GM23338 (cell line): ENCODE measurements around the gene IL1RAPL2.

Source experiments
- CREB1 ChIP-seq: fragments of 250-450 bp; sonication (Bioruptor Pico); IDR thresholded peaks from 2 replicates; pipeline ENCODE4 v1.5.0; 2020; ENCODE audit warnings: low read depth, mild to moderate bottlenecking, moderate library complexity
- EZH2 ChIP-seq: fragments of 200-600 bp; sonication (generic); IDR thresholded peaks from one replicate; pipeline ENCODE4 v1.8.0; 2017; ENCODE audit warnings: antibody characterized with exemption, mild to moderate bottlenecking, low read depth; ENCODE audit not compliant: unreplicated experiment
- EZH2phosphoT487 ChIP-seq: fragments of 200-600 bp; sonication (generic); IDR thresholded peaks from one replicate; pipeline ENCODE4 v1.8.1; 2018; ENCODE audit warnings: antibody characterized with exemption; ENCODE audit not compliant: unreplicated experiment
- JUNB ChIP-seq: IDR thresholded peaks from one replicate; pipeline ENCODE4 v1.6.1; 2016; ENCODE audit warnings: antibody characterized with exemption; ENCODE audit not compliant: unreplicated experiment
- NANOG ChIP-seq: IDR thresholded peaks from 2 replicates; pipeline ENCODE4 v1.6.1; 2016; ENCODE audit warnings: antibody characterized with exemption, borderline replicate concordance
- POLR2AphosphoS5 ChIP-seq: IDR thresholded peaks from 2 replicates; pipeline ENCODE4 v1.6.1; 2016; ENCODE audit warnings: antibody characterized with exemption, low read depth
- STAT1 ChIP-seq: IDR thresholded peaks from one replicate; pipeline ENCODE4 v1.6.1; 2016; ENCODE audit warnings: antibody characterized with exemption; ENCODE audit not compliant: unreplicated experiment
- ZNF114 ChIP-seq: fragments of 250-450 bp; sonication (Bioruptor Pico); IDR thresholded peaks from 2 replicates; pipeline ENCODE4 v1.5.0; 2020; ENCODE audit warnings: mild to moderate bottlenecking, moderate library complexity
- ZNF331 ChIP-seq: fragments of 250-450 bp; sonication (Bioruptor Pico); IDR thresholded peaks from 2 replicates; pipeline ENCODE4 v1.5.0; 2020; ENCODE audit warnings: low read depth, mild to moderate bottlenecking, moderate library complexity
- TF ChIP-seq, protein P1 (sequence below), 2 experiments: fragments of 200-600 bp in 1 of 2; sonication (generic) in 1 of 2; conservative IDR thresholded peaks; 2 replicates each; pipeline versions ENCODE4 v1.5.1 to v1.6.1; 2016 to 2017; ENCODE audit warnings: antibody characterized with exemption in 2 of 2, low read depth in 2 of 2, mild to moderate bottlenecking in 2 of 2, moderate library complexity in 1 of 2
- TF ChIP-seq, protein P2 (sequence below): IDR thresholded peaks from one replicate; pipeline ENCODE4 v1.6.1; 2018; ENCODE audit warnings: antibody characterized with exemption; ENCODE audit not compliant: unreplicated experiment

DNA sequence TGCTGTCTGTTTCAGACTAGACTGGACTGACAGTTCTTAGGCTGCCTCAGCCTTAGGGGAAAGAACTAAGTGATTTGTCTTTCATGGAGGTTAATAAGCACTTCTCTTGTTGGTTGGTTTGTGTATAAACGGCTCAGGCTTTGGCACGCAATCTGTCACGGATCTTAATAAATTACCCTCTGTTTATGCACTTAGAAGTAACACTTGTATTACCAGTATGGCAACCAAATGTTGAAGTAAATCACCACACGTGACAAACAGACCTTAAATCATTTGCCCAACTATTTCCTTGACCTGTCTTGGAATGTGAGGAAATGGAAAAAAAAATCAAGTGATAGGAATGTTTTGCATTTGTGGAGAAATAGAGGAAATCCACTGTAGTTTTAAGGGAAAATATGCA, 584.6 kb downstream of the IL1RAPL2 start:
- TF ChIP-seq, protein P1, sequence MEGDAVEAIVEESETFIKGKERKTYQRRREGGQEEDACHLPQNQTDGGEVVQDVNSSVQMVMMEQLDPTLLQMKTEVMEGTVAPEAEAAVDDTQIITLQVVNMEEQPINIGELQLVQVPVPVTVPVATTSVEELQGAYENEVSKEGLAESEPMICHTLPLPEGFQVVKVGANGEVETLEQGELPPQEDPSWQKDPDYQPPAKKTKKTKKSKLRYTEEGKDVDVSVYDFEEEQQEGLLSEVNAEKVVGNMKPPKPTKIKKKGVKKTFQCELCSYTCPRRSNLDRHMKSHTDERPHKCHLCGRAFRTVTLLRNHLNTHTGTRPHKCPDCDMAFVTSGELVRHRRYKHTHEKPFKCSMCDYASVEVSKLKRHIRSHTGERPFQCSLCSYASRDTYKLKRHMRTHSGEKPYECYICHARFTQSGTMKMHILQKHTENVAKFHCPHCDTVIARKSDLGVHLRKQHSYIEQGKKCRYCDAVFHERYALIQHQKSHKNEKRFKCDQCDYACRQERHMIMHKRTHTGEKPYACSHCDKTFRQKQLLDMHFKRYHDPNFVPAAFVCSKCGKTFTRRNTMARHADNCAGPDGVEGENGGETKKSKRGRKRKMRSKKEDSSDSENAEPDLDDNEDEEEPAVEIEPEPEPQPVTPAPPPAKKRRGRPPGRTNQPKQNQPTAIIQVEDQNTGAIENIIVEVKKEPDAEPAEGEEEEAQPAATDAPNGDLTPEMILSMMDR (conservative IDR thresholded peaks at IDR 0.05; ENCODE audit: low read depth in 2 of 2) = no peak
- TF ChIP-seq EZH2 = no peak
- TF ChIP-seq POLR2AphosphoS5 = no peak
- TF ChIP-seq CREB1 (CRISPR knock-in tag) = no peak
- TF ChIP-seq JUNB = no peak
- no peak for TF ChIP-seq NANOG
- TF ChIP-seq, protein P2, sequence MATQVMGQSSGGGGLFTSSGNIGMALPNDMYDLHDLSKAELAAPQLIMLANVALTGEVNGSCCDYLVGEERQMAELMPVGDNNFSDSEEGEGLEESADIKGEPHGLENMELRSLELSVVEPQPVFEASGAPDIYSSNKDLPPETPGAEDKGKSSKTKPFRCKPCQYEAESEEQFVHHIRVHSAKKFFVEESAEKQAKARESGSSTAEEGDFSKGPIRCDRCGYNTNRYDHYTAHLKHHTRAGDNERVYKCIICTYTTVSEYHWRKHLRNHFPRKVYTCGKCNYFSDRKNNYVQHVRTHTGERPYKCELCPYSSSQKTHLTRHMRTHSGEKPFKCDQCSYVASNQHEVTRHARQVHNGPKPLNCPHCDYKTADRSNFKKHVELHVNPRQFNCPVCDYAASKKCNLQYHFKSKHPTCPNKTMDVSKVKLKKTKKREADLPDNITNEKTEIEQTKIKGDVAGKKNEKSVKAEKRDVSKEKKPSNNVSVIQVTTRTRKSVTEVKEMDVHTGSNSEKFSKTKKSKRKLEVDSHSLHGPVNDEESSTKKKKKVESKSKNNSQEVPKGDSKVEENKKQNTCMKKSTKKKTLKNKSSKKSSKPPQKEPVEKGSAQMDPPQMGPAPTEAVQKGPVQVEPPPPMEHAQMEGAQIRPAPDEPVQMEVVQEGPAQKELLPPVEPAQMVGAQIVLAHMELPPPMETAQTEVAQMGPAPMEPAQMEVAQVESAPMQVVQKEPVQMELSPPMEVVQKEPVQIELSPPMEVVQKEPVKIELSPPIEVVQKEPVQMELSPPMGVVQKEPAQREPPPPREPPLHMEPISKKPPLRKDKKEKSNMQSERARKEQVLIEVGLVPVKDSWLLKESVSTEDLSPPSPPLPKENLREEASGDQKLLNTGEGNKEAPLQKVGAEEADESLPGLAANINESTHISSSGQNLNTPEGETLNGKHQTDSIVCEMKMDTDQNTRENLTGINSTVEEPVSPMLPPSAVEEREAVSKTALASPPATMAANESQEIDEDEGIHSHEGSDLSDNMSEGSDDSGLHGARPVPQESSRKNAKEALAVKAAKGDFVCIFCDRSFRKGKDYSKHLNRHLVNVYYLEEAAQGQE = no peak
- TF ChIP-seq ZNF331 (CRISPR knock-in tag) = no peak
- no peak for TF ChIP-seq EZH2phosphoT487
- TF ChIP-seq STAT1 = no peak
- TF ChIP-seq ZNF114 = no peak
